Measurements from ENCODE around the gene NANOS3. TPM values are rescaled to one million over a fixed set of nuclear protein-coding genes. Genes with fewer than 3 reads are reported as not detected.
A peak's percentile ranks its signal among the peaks of the same experiment; 100 is the strongest.

The NANOS3 gene
- total and polyA plus RNA-seq, 4 donors: not detected

DNA sequence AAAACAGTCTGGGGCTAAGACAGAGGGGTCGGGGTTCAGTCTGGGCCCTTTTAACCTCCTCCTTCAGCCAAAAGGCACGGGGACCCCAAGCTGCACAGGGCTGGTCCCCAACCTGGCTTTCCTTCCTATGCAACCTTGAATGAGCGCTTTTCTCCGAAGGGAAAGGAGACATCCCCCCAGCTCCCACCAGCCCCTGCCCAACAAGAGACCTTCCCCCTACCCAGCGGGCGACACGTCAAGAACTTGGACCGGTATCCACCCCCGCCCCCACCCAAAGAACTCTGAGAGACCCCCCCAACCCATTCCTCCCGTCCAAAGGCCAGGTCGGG is 35.0 kb upstream of the NANOS3 start:
- Histone ChIP-seq H3K27ac (ENCODE audit: low read depth in 1 of 2, low read length in 2 of 2) (peak overlapping the region; percentile 94 to 97), H3K4me1 (ENCODE audit: control insufficient read depth in 4 of 4, insufficient read depth in 4 of 4, low read length in 3 of 4) (peaks cover 2 to 9% (median 6%) of the 10 kb centered on the region in 4 donors), H3K9ac (ENCODE audit: low read depth in 1 of 2, low read length in 2 of 2) (peak overlapping the region; percentile 37 to 60), H3K9me3 (ENCODE audit: control insufficient read depth in 4 of 4, low read length in 3 of 4) (no peaks in the 10 kb centered on the region), H3K27me3 (ENCODE audit: control insufficient read depth in 4 of 4, insufficient read depth in 4 of 4, low read length in 3 of 4) (no peaks in the 10 kb centered on the region), H3K36me3 (ENCODE audit: control insufficient read depth in 4 of 4, insufficient read depth in 3 of 4, low read depth in 1 of 4, low read length in 3 of 4) (no peaks in the 10 kb centered on the region), H3K4me3 (ENCODE audit: low read depth in 1 of 3, low read length in 3 of 3) (peak overlapping the region; percentile 51 to 82 (median 63))
- DNase-seq (ENCODE audit: low spot score): no peak
- TF ChIP-seq FOXA2 (IDR thresholded peaks at IDR 0.05): no peak
- 43% methylated on average over 11 of the region's 11 CpGs for WGBS

DNA sequence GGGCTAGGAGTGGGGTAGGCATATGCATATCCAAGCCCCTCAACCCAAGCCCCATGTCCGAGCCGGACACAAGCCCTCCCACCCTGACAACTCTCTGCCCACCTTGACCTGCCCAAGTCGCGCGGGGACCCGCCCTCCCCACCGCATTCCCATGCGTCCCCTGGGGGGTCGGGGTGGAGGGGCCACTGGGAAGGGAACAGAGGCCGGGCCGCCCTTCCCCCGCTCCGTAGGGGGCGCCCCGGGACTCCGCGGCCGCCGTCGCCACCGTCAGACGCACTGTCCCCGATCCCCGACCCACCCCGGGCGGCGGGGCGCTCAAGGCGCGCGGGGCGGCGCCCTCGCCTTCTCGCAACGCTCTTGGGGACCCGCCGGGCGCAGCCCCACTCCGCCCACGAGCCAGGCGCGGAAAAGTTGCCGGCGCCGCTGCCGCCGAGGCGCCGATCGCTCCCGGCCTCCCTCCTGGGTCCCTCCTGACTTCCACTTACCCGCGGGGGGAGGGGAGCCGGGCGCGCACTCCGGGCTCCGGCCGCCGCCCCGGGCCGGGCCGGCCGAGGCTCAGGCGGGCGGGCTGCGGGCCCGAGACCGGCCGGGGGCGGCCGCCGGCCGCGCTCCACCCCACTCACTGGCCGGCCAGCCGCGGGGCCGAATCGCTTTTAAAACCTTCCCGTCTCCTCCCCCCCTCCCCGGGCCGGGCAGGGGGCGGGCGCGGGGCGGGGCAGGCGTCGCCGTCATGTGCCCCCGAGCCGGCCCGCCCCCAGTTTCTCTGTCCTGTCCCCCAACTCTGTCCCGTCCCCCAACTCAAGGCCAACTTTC is 34.4 kb upstream of the NANOS3 start:
- Histone ChIP-seq H3K27me3 (ENCODE audit: control insufficient read depth in 4 of 4, insufficient read depth in 4 of 4, low read length in 3 of 4) (no peaks in the 10 kb centered on the region), H3K4me1 (ENCODE audit: control insufficient read depth in 4 of 4, insufficient read depth in 4 of 4, low read length in 3 of 4) (peaks cover 0 to 11% (median 5%) of the 10 kb centered on the region in 4 donors), H3K27ac (ENCODE audit: low read depth in 1 of 2, low read length in 2 of 2) (peak overlapping the region; percentile 94 to 97), H3K36me3 (ENCODE audit: control insufficient read depth in 4 of 4, insufficient read depth in 3 of 4, low read depth in 1 of 4, low read length in 3 of 4) (no peaks in the 10 kb centered on the region), H3K9me3 (ENCODE audit: control insufficient read depth in 4 of 4, low read length in 3 of 4) (no peaks in the 10 kb centered on the region), H3K4me3 (ENCODE audit: low read depth in 1 of 3, low read length in 3 of 3) (peak overlapping the region; percentile 51 to 82 (median 52)), H3K9ac (ENCODE audit: low read depth in 1 of 2, low read length in 2 of 2) (peak overlapping the region; percentile 80 to 84)
- WGBS: 1% methylated on average over 95 of the region's 95 CpGs
- no peak for TF ChIP-seq JUND (IDR thresholded peaks at IDR 0.05)
- DNase-seq (ENCODE audit: low spot score): peak; percentile 57

DNA sequence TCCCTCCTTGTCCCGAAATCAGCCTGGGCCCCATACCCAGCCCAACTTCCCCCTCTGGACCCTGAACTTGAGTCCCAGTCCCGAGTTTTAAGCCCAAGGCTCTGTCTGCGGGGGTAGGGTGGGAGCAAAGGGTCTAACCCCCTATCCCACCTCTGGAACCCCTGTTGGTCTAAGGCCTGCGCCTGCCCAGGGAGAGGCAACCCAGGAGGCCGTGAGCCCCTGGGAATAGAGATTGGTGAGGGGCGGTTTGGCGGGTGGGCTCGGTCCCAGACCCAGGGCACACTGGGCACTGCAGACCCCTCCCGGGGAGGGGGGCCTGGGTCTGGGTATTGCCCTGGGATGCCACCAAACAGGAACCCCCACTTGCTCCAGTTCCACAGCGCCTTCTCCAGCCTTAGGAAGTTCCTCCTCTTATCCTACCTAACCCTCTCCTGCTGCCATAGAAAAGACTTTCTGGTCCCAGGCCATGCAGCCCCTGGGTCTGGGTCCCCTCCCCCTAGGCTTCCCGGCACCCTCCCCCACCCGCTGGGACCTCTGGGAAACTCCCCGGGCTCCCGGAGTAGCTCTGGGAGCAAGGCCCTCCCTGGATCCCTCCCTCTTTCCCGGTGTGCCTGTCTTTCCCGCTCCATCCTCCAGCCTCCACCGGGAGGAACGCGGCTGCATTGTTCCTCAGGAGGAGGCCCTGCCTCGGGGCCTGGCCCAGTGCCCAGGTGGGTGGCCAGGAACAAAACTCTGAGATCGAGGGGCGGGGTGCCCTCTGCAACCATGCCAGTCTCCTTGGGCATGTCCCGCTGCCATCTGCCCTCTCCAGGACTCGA is 33.6 kb upstream of the NANOS3 start:
- Histone ChIP-seq H3K27me3 (ENCODE audit: control insufficient read depth in 4 of 4, insufficient read depth in 4 of 4, low read length in 3 of 4) (no peaks in the 10 kb centered on the region), H3K9ac (ENCODE audit: low read depth in 1 of 2, low read length in 2 of 2) (peak overlapping the region; percentile 80 to 84), H3K27ac (ENCODE audit: low read depth in 1 of 2, low read length in 2 of 2) (peak overlapping the region; percentile 88 to 91), H3K36me3 (ENCODE audit: control insufficient read depth in 4 of 4, insufficient read depth in 3 of 4, low read depth in 1 of 4, low read length in 3 of 4) (no peaks in the 10 kb centered on the region), H3K4me1 (ENCODE audit: control insufficient read depth in 4 of 4, insufficient read depth in 4 of 4, low read length in 3 of 4) (peaks cover 0 to 15% (median 8%) of the 10 kb centered on the region in 4 donors), H3K9me3 (ENCODE audit: control insufficient read depth in 4 of 4, low read length in 3 of 4) (no peaks in the 10 kb centered on the region), H3K4me3 (ENCODE audit: low read depth in 1 of 3, low read length in 3 of 3) (peak overlapping the region in 2 of 3 donors; percentile 37 to 82)
- no peak for TF ChIP-seq TAF1 (conservative IDR thresholded peaks at IDR 0.05)
- peak; percentile 8 for TF ChIP-seq NR2F2 (IDR thresholded peaks at IDR 0.05)
- 30% methylated on average over 24 of the region's 24 CpGs for WGBS
- no peak for DNase-seq (ENCODE audit: low spot score)

DNA sequence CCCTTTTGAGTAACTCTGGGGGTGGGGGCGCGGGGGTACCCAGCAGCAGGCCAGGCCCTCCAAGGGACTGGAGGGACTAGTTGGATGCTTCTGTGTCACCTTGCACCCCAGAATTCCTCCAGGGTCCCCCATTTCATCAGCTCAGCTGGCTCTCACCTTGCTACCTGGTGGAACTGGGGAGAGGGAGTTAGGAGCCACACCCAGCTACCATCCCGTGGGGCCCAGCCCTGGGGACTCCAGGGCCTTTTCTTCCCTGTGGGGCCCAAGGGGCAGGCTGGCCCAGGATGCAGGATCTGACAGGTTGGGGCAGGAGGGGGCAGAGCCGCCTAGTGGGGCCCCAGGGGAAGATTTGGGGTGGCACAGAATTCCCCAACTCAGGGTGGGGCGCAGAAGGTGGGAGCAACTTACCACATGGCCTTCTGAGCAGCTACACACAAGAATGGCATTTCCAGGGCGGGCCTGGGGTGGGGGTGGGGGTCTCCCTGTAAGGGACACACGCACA is 32.8 kb upstream of the NANOS3 start:
- WGBS: 77% methylated on average over 7 of the region's 7 CpGs
- Histone ChIP-seq H3K9ac (ENCODE audit: low read depth in 1 of 2, low read length in 2 of 2) (no peak overlapping the region), H3K36me3 (ENCODE audit: control insufficient read depth in 4 of 4, insufficient read depth in 3 of 4, low read depth in 1 of 4, low read length in 3 of 4) (no peaks in the 10 kb centered on the region), H3K4me1 (ENCODE audit: control insufficient read depth in 4 of 4, insufficient read depth in 4 of 4, low read length in 3 of 4) (peaks cover 0 to 15% (median 8%) of the 10 kb centered on the region in 4 donors), H3K27me3 (ENCODE audit: control insufficient read depth in 4 of 4, insufficient read depth in 4 of 4, low read length in 3 of 4) (no peaks in the 10 kb centered on the region), H3K27ac (ENCODE audit: low read depth in 1 of 2, low read length in 2 of 2) (peak overlapping the region; percentile 1 to 88), H3K9me3 (ENCODE audit: control insufficient read depth in 4 of 4, low read length in 3 of 4) (no peaks in the 10 kb centered on the region), H3K4me3 (ENCODE audit: low read depth in 1 of 3, low read length in 3 of 3) (no peak overlapping the region)
- no peak for DNase-seq (ENCODE audit: low spot score)
- TF ChIP-seq FOXA2 (IDR thresholded peaks at IDR 0.05): no peak
- TF ChIP-seq GABPA (IDR thresholded peaks at IDR 0.05 in 1 of 2, conservative IDR thresholded peaks at IDR 0.05 in 1 of 2): no peak

Data from liver (tissue), 9 donors.